Cardiac septum (tissue), 1 donor: ENCODE data around the gene NEURL2. TPM values are rescaled to one million over a fixed set of nuclear protein-coding genes. Genes with fewer than 3 reads are reported as not detected.

Experiments
- DNase-seq: peaks from one replicate; pipeline ENCODE4 v3.0.0-alpha.2; 2020; ENCODE audit warnings: low spot score
- intact Hi-C: fragments of 100-400 bp; cut with DNase I; formaldehyde crosslinking; loops from one replicate; pipeline ENCODE4 v1.14.0; 2022
- total RNA-seq: library from RNA; stranded (reverse); fragmentation: NEBNext Ultra II Directional; extraction: Animal tissue kit (Norgen Biotek cat#: 25700); gene quantifications from one replicate; pipeline ENCODE4 v1.2.1, GENCODE V29; 2021
- donor health status: DM: no; HTN: no; CAD: no.

The NEURL2 gene
- total RNA-seq, 1 donor from 2014 or later, result 7.6 TPM

GRCh38 chr20:45921337-45922189, 30.6 kb upstream of the NEURL2 start:
- no peak for DNase-seq
- intact Hi-C loops, result no loop called here

- intact Hi-C loops, result no loop called here
Observed at GRCh38 chr20:45920462-45921336, 29.7 kb upstream of the NEURL2 start.

DNA sequence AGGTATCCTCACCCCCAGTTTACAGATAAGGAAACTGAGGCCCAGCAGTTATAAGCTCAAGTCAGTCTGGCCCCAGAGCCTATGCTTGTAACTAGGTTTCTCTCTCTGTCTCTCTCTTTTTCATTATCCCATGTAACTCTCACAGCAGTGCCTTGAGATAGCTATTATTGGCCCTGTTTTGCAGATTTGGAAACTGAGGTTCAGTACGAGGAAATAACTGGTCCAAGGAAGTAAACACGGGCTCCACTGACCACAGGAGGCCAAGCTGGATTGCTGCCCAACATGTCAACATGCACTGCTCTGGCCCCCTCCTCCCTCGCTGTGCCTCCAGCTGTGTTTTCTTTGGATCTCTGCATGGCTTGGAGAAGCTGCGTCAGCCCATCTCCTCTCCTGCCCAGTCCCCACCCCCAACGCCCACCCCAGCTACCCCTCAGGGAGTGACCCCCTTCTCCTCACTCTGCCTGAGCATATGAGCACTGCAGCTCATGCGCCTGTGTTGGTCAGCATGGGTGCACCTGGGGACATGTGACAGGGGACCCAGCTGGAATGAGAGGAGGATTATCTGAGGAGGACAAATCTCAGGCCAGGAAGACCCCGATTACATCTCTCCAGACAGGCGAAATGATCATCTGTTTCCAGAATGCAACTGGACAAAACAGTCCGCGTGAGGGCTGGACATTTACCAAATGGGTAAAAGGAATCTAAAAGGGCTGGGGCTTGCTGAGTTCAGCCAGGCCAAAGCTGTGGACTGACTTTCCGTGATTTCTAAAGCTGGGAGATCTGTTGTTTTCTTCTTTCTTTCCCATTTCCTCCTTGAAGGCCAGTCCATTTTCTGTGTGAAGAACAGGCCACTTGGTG, 28.8 kb upstream of the NEURL2 start:
- intact Hi-C loops, result no loop called here
- DNase-seq, result no peak

More at GRCh38 chr20:45920462-45921336, 29.7 kb upstream of the NEURL2 start:
- no peak for DNase-seq

- intact Hi-C loops, result no loop called here
- no peak for DNase-seq
Observed at GRCh38 chr20:45918779-45919537, 27.9 kb upstream of the NEURL2 start.

- intact Hi-C loops, result no loop called here
- no peak for DNase-seq
Observed at GRCh38 chr20:45918182-45918737, 27.3 kb upstream of the NEURL2 start.

DNA sequence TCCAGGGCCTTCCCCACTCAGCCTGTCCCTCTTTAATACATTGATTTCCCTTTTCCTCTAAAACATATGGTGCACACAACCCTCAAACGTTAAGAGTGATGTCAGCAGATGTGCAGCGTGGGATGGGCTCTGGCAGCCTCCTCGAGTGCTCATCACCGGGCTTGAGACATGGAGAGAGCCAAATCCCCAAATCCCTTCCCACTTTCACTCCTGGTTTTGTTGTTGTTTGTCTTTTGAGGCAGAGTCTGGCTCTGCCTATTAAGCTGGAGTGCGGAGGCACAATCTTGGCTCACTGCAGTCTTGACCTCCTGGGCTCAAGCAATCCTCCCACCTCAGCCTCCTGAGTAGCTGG, 26.8 kb upstream of the NEURL2 start:
- intact Hi-C loops, result no loop called here
- no peak for DNase-seq

DNA sequence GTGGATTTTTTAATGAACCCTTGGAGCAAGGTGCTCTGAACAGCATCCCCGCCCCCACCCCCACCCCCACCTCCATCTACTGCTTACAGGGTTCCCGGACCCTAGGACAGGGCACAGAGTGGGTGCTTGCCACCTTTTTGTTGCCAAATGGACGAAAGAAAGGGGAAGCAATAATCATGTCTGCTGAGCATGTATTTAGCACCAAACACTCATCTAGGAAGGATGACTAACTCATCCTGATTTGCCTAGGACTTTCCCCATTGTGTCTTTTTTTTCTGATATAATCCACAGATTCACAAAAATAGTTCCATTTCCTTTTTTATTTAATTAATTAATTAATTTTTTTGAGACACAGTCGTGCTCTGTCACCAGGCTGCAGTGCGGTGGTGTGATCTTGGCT, 22.1 kb upstream of the NEURL2 start:
- no peak for DNase-seq
- intact Hi-C loops, result no loop called here

GRCh38 chr20:45912344-45912682, 21.3 kb upstream of the NEURL2 start:
- intact Hi-C loops, result no loop called here
- no peak for DNase-seq

DNA sequence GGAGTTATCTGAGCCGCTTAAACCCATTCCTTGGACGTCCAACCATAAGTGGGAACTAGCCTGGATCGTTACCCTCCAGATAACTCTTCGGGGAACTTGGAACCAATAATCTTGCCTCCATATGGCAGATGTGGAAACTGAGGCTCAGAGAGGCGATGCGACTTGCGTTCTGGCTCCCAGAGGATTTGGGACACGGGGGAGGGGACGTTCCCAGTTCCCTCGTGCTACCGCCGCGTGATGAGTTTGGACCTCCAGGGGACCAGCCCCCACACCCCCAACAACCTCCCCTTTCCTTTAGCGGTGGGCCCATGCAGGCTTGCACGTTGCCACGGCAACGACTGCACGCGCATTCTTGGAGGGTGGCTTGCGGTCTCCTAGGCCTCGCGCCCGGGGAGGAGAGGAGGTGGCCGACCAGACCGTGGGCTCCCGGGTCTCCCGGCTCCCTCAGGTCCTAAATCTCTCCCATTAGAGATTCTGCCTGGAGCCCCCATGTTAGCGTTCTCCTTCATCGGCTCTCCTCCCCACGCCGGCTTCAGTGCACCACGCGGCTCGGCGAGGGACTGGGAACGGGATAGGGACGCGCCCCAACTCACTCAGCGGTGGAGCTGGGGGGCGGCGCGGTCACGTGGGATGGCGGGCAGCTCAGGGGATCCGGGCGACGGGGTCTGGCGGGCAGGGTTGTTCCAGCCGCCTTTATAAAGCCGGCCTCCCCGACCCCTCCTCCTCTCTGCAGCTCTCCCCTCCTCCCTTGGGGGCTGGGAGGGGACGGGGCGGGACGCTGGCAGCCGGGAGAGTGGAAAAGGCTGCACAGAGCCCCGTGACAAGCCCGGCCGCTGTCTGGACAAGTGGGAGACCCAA, 20.7 kb upstream of the NEURL2 start, which contains the start of gene PLTP:
Gene PLTP, minus strand, starts transcription at position 670 of the 858 bp plus-strand sequence. CDS start 703 bp downstream, outside the sequence.
- intact Hi-C loops, result no loop called here
- peak; percentile 82 for DNase-seq

DNA sequence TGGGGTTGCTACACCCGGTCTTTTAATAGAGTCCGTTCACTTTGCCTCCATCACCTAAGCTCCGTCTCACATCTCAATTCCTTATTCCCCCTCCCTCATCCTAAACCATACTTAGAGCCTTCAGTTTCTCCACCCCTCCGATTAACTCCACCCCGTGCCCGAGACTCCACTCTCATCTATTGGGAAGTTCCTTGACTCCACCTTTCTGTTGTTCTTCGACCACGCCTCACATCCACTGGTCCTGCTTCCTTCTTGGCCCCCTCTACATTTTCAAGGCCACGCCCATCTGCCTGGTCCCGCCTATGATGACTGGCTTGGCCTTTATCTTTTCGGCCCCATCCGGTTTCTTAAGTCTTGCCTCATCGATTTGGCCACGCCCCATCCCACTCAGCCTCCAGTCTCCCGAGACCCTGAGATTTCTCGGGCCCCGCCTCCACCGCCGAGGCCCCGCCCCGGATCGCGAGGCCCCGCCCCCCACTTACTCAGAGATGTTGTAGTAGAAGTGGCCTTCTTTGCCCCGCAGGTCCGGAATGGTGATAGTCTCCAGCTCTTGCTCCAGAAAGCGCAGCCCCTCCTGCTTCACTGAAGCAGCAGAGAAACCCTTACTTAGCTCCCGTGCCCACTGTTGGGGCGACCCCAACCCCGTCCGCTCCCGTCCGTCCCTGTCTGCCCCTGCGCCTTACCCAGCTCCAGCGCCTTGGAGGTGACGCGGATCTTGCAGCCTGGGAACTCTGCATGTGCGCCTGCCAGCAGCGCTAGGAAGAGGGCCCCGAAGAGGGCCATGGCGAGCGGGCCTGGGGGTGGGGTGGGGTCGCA, 19.9 kb upstream of the NEURL2 start:
- DNase-seq, result peak; percentile 97
- intact Hi-C loops, result no loop called here

GRCh38 chr20:45909817-45910669, 19.0 kb upstream of the NEURL2 start:
- intact Hi-C loops, result no loop called here
- no peak for DNase-seq

- no peak for DNase-seq
- intact Hi-C loops, result no loop called here
Observed at GRCh38 chr20:45909336-45909808, 18.4 kb upstream of the NEURL2 start.

DNA sequence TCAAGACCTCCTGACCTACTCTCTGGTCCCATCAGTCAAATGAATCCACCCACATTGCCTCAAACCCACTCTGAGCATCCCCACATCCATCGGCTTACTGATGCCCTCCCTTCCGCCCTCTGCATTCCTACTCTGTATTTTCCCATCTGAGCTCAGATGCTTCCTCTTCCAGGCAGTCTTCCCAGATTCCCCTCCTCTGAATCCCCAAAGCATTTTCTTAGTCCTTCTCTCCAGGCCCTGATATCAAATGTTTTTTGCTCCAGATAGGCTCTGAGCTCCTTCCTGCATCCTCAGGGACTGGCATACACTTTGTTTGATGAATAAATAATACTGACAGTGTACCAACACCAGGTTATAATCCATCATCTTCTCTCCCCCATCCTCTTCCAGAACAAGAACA, 17.1 kb upstream of the NEURL2 start:
- intact Hi-C loops, result no loop called here
- DNase-seq, result no peak

DNA sequence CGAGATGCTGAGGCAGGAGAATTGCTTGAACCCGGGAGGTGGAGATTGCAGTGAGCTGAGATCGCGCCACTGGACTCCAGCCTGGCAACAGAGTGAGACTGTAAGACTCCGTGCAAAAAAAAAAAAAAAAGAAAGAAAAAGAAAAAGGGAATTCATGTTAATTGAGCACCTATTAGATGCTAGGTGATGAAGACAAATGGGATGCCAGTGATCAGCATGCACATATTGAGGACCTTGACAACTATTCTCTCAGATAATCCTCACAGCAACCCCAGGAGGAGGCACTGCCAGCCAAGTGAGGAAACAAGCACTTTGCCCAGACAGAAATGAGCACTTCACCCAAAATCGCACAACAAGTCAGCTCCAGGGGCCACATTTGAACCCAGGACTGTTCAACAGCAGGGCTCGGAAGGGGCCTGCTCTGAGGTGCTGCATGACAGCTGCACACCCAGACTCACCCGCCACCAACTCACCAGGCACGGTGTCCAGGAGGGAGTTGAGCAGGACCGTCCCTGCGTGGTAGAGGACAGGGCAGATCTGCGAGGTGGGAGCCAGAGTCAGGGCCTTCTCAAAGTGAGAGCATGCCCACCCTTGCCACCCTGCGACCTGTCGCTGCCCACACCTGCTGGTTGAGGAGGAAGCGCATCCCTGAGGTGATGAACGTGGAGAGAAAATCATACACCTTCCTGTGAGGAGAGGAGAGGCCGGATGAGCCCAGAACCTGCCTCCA, 16.4 kb upstream of the NEURL2 start:
- intact Hi-C loops, result no loop called here
- no peak for DNase-seq

GRCh38 chr20:45905505-45906079, 14.6 kb upstream of the NEURL2 start:
- intact Hi-C loops, result no loop called here
- DNase-seq, result no peak
